NK-92 (cell line): ENCODE data around the gene COL9A3.

ENCODE experiments used
- DNase-seq: peaks from one replicate; lab custom pipeline; 2025; ENCODE audit not compliant: unreplicated experiment; lab: John Stamatoyannopoulos, UW

Gene COL9A3

DNA sequence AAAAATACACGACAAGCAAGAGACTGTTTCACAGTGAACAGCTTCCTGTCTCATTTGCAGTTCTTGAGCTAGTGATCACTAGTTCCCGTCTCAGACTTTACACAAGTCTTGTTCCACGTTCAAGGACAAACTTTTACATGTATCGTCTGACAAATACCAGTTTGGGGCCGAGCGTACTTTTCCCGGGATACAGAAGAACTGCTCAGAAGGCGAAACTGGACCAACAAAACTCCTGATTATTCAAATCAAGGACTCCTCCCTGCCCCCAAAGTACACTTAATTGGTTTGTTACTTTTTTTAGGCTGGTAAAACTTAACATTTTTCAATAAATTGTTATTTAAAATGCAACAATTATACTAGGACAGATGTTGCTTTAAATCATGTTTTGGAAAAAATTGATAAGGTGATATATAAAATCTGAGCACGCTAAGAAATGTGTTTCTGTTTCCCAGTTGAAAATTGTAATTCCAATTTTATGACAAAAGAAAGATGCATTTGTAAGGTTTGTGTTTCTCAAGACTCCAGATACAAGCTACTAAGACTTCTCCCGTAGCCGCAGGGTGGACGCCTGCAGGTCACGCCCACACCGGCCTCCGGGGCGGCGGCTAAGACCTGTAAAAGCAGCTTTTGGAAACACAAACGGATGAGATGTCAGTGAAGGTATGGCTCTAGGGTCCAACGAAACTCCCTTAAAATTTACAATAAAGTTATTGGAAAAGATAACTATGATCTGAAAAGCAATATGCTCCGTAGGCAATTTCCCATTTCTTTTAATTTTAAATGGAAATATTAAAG is 61.6 kb downstream of the COL9A3 start:
- DNase-seq, result no peak

GRCh38 chr20:62879275-62880146 is 62.7 kb downstream of the COL9A3 start:
- DNase-seq, result no peak

- DNase-seq, result no peak
Measured at GRCh38 chr20:62880147-62880934, 63.5 kb downstream of the COL9A3 start.

- no peak for DNase-seq
Measured at GRCh38 chr20:62880935-62881661, 64.2 kb downstream of the COL9A3 start.

DNA sequence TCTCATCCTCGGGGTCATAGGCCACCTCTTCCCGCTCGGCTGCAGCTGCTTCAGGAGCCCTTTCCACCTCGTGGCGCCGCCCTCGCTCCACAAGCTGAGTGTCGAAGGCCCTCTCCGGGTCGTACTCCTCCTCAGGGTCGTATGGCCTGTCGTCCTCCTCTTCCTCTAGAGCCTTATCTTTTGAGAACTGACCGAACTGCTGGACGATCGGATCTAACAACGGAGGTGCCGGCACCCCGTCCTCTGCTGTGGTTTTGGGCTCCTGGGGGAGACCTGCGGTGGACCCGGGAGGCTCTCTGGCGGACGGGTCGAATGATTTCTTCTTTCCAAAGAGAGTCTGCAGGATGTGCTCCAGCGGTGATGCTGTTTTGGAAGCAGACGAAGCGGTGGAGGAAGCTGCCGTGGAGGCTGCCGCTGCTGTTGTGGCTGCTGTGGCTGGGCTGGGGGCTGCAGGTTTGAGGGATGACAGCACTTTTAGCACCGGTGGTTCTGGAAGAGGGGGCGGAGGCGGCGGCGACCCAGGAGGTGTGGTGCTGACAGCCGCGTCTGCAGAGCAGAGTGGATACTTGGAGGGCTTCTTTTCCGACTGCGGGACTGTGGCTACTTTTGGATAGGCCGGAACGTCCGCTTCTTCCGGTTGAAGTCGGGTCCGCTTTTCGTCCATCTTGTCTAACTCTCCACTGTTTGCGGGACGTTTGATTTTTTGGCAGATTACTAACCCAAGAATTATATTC is 65.0 kb downstream of the COL9A3 start:
- no peak for DNase-seq

DNA sequence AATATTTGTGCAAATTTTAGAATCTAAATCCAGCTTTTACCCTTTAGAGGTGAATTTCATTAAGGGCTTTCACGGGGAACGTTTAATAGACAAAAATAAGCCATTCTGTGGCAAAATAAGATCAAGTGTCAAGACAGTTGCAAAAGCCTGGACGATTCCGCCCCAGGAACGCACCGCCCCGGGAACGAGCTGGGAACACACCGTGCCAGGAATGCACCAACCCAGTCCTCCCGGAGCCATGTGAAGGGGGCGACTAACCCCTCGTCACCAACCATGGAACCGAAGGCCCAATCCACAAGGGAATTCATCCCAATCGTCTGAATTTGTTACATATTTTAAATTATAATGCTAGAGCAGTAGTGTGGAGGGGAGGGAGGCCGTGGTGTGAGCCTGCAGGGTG is 65.6 kb downstream of the COL9A3 start:
- DNase-seq, result no peak

- DNase-seq, result no peak
Measured at GRCh38 chr20:62884556-62884955, 67.7 kb downstream of the COL9A3 start.

DNA sequence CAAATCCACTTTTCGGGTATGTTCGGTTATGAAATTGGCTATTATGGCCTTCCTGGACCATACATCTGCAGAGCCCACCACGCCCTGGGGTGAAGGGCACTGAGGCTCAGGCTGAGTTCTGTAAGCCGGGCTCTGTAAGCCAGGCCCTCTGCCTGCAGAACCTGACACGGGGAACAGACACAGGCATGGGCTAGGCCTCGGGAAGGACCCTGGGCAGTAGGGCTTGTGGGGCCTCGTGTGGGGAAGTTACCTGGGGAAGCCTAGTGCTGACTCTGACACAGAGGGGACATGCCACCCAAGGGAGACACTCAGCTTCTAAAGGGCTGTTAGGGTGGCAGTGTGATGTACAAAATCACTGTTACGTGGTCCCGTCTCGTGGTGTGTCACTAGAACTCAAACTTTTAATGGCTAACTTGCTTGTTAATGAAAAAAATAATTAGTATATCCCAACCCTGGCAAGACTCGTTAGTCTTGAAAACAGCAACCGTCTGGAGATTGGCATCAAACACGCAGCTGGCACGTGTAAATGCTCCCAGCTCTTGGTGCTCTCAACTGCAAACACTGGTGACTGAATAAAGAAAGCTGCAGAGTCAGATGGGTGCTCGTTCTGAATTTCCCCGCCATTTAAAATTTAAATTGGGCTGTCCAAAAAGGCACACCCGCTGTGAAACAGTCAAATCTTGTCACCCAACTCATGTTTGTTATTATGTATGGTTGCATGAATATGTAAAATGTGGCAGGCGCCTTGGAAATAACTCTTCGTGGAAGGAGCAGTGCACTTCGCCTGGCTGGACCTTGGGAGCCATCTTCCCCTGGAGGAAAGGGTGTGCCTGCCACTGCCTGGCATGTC is 68.4 kb downstream of the COL9A3 start:
- no peak for DNase-seq

GRCh38 chr20:62885896-62886708 is 69.3 kb downstream of the COL9A3 start:
- no peak for DNase-seq

DNA sequence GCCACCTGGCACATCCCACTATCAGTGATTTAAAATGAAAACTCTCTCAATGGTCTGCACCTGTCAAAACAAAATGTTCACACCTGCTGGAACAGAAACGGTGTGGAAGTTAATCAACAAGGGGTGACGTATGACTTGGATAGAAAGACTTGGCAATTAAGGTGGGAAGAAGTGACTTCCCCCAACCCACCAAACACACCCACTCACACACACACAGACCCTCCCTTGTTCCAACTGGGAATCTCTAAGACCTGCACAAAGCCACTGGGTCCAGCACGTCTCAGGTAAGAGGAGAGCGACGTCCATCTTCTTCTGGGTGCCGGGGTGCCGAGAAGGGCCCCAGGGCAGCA is 69.8 kb downstream of the COL9A3 start:
- DNase-seq, result no peak

GRCh38 chr20:62887152-62887859 is 70.5 kb downstream of the COL9A3 start:
- DNase-seq, result no peak

DNA sequence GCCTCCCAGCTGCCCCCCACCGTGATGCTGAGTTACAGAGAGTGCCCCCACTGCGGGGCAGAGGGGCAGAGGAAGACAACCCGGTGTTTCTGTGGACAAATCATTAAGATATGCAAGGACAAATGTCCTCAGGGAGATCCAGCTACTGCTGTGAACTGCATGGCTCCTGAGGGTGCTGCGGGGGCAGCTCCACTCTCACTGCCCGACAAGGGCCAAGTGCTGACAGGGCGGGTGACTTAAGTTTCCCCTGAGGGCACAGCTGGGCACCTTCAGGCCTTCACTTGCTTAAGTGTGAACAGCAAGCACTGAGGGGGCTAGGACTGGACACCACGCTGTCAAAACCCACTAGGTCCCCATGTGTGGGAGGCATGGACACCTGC is 71.0 kb downstream of the COL9A3 start:
- no peak for DNase-seq

GRCh38 chr20:62888406-62888805 is 71.6 kb downstream of the COL9A3 start:
- no peak for DNase-seq

DNA sequence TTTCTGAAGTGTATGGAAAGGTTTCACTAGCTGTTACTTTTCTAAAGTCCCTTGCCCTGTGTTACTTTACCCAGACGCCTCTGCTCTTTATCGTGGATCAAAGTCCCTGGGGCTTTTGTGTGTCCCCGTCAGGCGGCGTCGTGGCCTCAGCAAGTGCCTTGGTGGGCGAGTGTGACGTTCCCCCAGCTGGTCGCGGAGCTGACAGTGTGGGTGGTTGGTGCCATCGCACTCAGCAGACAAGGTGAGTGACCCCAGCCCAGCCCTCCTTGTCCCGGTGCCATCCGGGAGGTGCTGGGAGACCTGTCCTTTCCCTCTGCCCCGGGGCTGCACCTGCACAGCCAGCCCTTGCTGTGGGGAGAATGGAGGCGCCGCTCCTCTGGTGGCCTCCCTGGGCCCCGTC is 72.1 kb downstream of the COL9A3 start:
- DNase-seq, result no peak

- no peak for DNase-seq
Measured at GRCh38 chr20:62889411-62889810, 72.6 kb downstream of the COL9A3 start.

DNA sequence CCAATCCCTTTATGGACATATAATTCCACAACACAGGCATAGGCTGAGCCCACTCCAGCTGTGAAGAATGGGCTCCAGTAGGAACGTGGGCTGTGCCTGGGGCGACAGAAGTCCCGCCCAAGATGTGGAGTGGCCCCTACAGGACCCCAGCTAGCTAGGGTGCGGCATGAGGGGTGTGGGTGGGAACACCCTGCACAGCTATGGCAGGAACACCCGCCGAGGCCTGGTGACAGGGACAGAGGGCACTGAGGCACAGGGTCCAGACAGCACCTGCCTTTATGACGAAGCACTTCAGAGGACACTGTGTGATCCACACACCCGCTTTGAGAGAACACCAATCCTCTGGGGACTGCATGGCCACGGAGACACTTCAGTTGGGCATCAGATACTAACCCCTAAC is 73.0 kb downstream of the COL9A3 start:
- no peak for DNase-seq

DNA sequence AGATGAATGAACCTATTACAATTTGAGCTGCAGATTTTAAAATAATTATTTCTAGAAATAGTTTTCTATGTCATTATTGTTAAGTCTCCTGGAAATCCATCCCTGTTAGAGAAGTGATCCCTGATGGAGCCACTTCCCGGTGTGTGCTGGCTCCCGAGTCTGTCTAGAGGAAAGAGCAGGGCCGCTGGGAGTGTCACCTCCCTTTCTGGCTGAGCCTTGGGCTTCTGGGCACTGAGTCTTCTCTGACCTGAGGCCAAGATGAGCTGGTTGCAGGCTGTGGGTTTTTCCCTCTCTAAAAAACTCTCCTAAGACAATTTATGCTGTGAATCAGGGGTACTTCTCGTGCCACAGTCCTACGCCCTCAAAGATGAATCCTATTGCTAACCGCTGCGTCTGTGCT is 73.6 kb downstream of the COL9A3 start:
- no peak for DNase-seq
